Endodermal cell (in vitro differentiated cells): Measurements from ENCODE around the gene PPP3CB. TPM values are rescaled to one million over a fixed set of nuclear protein-coding genes. Genes with fewer than 3 reads are reported as not detected.

Experiments
- DNase-seq: peaks from one replicate; pipeline ENCODE4 v3.0.0-alpha.2; 2017
- H3K27ac ChIP-seq: 2 replicates; pipeline ENCODE4 v1.5.1; 2013; ENCODE audit warnings: mild to moderate bottlenecking, low read depth, low read length, moderate library complexity
- H3K27me3 ChIP-seq: 2 replicates; pipeline ENCODE4 v1.6.1; 2013; ENCODE audit warnings: mild to moderate bottlenecking, low read length, moderate library complexity; ENCODE audit not compliant: insufficient read depth, control insufficient read depth, poor library complexity, severe bottlenecking
- H3K36me3 ChIP-seq: 2 replicates; pipeline ENCODE4 v1.7.0; 2013; ENCODE audit warnings: mild to moderate bottlenecking, low read length, moderate library complexity; ENCODE audit not compliant: control insufficient read depth, insufficient read depth
- H3K4me1 ChIP-seq: one replicate; pipeline ENCODE4 v1.7.0; 2013; ENCODE audit warnings: low read length; ENCODE audit not compliant: control insufficient read depth, insufficient read depth
- H3K4me3 ChIP-seq: 2 replicates; pipeline ENCODE4 v1.5.1; 2013; ENCODE audit warnings: mild to moderate bottlenecking, low read length, moderate library complexity
- H3K9ac ChIP-seq: 2 replicates; pipeline ENCODE4 v1.6.1; 2013; ENCODE audit warnings: mild to moderate bottlenecking, low read length, moderate library complexity; ENCODE audit not compliant: poor library complexity, severe bottlenecking; ENCODE audit errors: extremely low read depth
- H3K9me3 ChIP-seq: 2 replicates; pipeline ENCODE4 v1.6.1; 2013; ENCODE audit warnings: mild to moderate bottlenecking, low read length, moderate library complexity; ENCODE audit not compliant: control insufficient read depth
- H3K27ac Mint-ChIP-seq: 2 replicates; pipeline ENCODE4 v1.8.0; 2020; ENCODE audit warnings: mixed read lengths
- H3K27me3 Mint-ChIP-seq: 2 replicates; pipeline ENCODE4 v1.8.0; 2021; ENCODE audit warnings: mild to moderate bottlenecking, mixed read lengths; ENCODE audit not compliant: insufficient read depth
- H3K36me3 Mint-ChIP-seq: 2 replicates; pipeline ENCODE4 v1.8.0; 2020; ENCODE audit warnings: low read depth, mixed read lengths
- H3K4me1 Mint-ChIP-seq: 2 replicates; pipeline ENCODE4 v1.8.0; 2020; ENCODE audit warnings: mixed read lengths
- H3K4me3 Mint-ChIP-seq: 2 replicates; pipeline ENCODE4 v1.8.0; 2020; ENCODE audit warnings: mild to moderate bottlenecking, moderate library complexity, mixed read lengths
- H3K9me3 Mint-ChIP-seq: 2 replicates; pipeline ENCODE4 v1.8.0; 2020; ENCODE audit warnings: mild to moderate bottlenecking, mixed read lengths
- CTCF ChIP-seq: fragments of 200-600 bp; sonication (generic); conservative IDR thresholded peaks from 2 replicates; pipeline ENCODE4 v1.5.0; 2021; ENCODE audit warnings: antibody characterized with exemption, mild to moderate bottlenecking
- WGBS, 2 experiments: methylation state at CpG; one replicate each; pipeline versions ENCODE4 v1.1.5 to v1.1.7; 2013; ENCODE audit warnings: missing lambda C conversion rate in 2 of 2, mixed read lengths in 1 of 2; ENCODE audit not compliant: insufficient coverage in 1 of 2, insufficient read length in 1 of 2; 5-methylcytosine and 5-hydroxymethylcytosine counted together
- total RNA-seq, 2 donors: library from RNA; stranded (reverse); fragmentation: NEBNext Ultra II Directional in 1 of 2; extraction: Animal tissue kit (Norgen Biotek cat#: 25700) in 1 of 2; gene quantifications; 2 replicates in 1 of 2; 3 replicates in 1 of 2; pipeline ENCODE4 v1.2.1, GENCODE V29; 2021

PPP3CB gene
- total RNA-seq, 2 donors from 2014 or later: 39.2 to 40.2 TPM

- H3K4me1 Mint-ChIP-seq: no peaks in the 10 kb centered on the region
- no peak overlapping the region for H3K4me3 ChIP-seq
- H3K36me3 ChIP-seq: peaks cover 89% of the 10 kb centered on the region
- H3K27ac Mint-ChIP-seq: no peak overlapping the region
- H3K4me3 Mint-ChIP-seq: no peak overlapping the region
- H3K27me3 ChIP-seq: no peaks in the 10 kb centered on the region
- no peaks in the 10 kb centered on the region for H3K9me3 ChIP-seq
- H3K9me3 Mint-ChIP-seq: no peaks in the 10 kb centered on the region
- no peaks in the 10 kb centered on the region for H3K4me1 ChIP-seq
- H3K36me3 Mint-ChIP-seq: peaks cover 67% of the 10 kb centered on the region
- 95% methylated on average over 1 of the region's 1 CpG; no CpG with 5 or more reads in 1 of the 2 experiments for WGBS, 2 experiments
- no peaks in the 10 kb centered on the region for H3K27me3 Mint-ChIP-seq
- no peak overlapping the region for H3K9ac ChIP-seq
- DNase-seq: no peak
- no peak for TF ChIP-seq CTCF
- no peak overlapping the region for H3K27ac ChIP-seq
These were observed 26.4 kb upstream of the PPP3CB start for GRCh38 chr10:73522263-73522662.

- 97 to 100% methylated on average over 1 to 3 of the region's 3 CpGs for WGBS, 2 experiments
These were observed 23.5 kb upstream of the PPP3CB start for GRCh38 chr10:73519336-73519735.

GRCh38 chr10:73517166-73517888 is 21.5 kb upstream of the PPP3CB start:
- peaks cover 67% of the 10 kb centered on the region for H3K36me3 Mint-ChIP-seq
- H3K27ac Mint-ChIP-seq: peak overlapping the region; percentile 62
- no peaks in the 10 kb centered on the region for H3K27me3 ChIP-seq
- H3K9ac ChIP-seq: no peak overlapping the region
- no peaks in the 10 kb centered on the region for H3K4me1 Mint-ChIP-seq
- H3K27me3 Mint-ChIP-seq: no peaks in the 10 kb centered on the region
- H3K4me3 ChIP-seq: no peak overlapping the region
- DNase-seq: no peak
- H3K9me3 ChIP-seq: no peaks in the 10 kb centered on the region
- H3K9me3 Mint-ChIP-seq: no peaks in the 10 kb centered on the region
- H3K36me3 ChIP-seq: peaks cover 92% of the 10 kb centered on the region
- H3K4me3 Mint-ChIP-seq: no peak overlapping the region
- no peak for TF ChIP-seq CTCF
- H3K4me1 ChIP-seq: no peaks in the 10 kb centered on the region
- WGBS, 2 experiments: 93 to 97% methylated on average over 3 to 4 of the region's 4 CpGs
- H3K27ac ChIP-seq: no peak overlapping the region

More at GRCh38 chr10:73519336-73519735, 23.5 kb upstream of the PPP3CB start:
- no peak for DNase-seq
- Histone ChIP-seq H3K27me3 (no peaks in the 10 kb centered on the region), H3K36me3 (peaks cover 89% of the 10 kb centered on the region), H3K4me1 (no peaks in the 10 kb centered on the region), H3K9me3 (no peaks in the 10 kb centered on the region), H3K9ac (no peak overlapping the region), H3K27ac (no peak overlapping the region), H3K4me3 (no peak overlapping the region)
- Mint-ChIP-seq H3K9me3 (no peaks in the 10 kb centered on the region), H3K4me3 (no peak overlapping the region), H3K4me1 (no peaks in the 10 kb centered on the region), H3K36me3 (peaks cover 69% of the 10 kb centered on the region), H3K27me3 (no peaks in the 10 kb centered on the region), H3K27ac (no peak overlapping the region)
- TF ChIP-seq CTCF: no peak
